Fibroblast of skin of right biceps (primary cell): Measurements from ENCODE around the gene TXNRD2.

Experiments
- DNase-seq: peaks from one replicate; pipeline ENCODE4 v3.0.0-alpha.2; 2013

TXNRD2 gene

DNA sequence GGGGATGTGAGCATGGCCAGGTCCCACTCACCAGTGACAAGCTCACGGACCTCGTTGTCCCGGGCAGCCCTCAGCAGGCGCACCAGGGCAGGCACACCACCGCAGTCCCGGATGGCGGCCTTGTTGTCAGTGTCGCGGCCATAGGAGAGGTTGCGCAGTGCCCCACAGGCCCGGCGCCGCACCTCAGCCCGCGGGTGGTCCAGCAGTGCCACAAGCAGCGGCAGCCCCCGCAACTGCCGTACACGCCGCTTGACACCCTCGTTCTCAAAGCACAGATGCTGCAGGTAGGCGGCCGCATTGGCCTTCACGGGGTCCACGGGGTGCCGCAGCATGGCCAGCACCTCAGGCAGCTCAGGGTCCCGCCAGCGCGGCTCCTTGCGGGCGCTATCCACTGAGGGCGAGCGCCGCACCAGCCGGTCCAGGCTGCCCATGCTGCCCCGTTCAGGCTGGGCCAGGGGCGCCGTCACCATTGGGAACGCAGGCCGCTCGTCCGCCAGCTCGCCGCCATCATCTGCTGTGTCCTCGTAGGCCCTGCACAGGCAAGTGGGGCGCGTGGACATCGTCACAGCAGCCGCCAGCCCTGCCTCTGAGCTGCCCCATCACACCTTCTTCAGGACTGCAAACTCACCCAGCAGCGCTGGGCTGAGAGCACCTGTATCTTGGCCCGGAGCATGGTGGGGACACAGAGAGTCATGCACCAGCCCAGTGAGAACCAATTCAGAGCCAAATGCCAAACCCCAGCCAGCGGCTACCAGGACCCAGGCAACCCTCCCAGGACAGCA, 38.3 kb upstream of the TXNRD2 start:
- DNase-seq: no peak

DNA sequence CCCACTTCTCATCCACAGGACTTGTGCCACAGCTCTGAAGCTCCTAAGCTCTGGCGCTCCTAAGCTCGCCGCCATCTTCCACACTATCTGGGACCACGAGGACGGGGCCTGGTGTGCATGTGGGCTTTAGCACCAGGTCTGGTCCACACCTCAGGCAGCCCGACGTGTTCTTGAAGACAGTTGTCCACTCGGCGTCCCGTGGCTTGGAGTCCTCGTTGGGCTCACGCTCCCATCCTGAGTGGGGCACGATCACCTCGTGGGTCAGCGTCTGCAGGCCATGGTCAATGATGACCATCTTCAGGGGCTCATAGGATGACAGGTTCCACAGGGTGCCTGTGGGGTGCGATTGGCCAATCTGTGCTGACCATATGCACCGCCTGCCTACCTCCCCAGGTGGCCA, 37.1 kb upstream of the TXNRD2 start:
- DNase-seq: no peak

DNA sequence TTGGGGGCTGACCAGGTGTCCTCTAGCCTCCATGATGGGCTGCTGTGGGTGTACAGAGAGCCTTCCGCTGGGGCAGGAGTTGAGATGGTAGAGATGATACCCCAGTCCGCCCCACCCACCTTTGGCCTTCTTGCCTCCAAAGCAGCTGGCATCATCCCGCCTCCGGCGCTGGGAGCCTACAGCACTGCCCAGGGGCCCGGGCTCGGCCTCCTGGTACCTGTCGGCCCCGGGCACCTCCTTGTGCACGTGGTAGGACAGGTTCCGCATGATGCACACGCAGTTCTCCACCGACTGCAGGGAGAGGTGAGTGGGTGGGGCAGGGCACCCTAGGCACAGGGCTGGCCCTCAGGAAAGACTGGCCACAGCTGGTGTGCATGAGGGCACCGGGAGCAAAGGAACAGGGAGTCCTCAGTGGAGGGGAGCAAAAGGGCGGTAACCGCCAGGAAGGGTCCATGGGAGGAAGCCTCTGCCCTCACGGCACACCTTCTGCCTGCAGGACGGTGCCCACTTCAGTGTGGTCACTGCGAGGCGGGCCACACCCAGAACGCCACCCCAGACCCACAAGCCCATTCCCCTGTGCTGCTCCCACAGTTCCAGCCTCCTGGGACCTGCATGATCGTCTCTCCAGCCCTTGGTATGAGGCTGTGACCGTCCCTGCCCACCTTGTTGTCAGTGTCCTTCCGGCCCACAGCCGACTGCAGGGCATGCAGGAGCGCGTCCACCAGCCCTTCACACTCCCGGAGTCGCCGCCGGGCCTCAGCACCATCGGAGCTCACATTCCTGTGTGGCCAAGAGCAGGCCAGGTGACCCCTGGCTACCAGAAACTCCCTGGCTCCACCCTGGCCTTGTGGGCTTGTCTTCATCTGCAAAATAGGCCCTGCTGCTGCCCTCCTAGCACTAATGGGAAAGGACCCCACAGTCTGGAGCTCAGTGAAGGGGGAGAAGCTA, 36.0 kb upstream of the TXNRD2 start:
- DNase-seq: no peak

DNA sequence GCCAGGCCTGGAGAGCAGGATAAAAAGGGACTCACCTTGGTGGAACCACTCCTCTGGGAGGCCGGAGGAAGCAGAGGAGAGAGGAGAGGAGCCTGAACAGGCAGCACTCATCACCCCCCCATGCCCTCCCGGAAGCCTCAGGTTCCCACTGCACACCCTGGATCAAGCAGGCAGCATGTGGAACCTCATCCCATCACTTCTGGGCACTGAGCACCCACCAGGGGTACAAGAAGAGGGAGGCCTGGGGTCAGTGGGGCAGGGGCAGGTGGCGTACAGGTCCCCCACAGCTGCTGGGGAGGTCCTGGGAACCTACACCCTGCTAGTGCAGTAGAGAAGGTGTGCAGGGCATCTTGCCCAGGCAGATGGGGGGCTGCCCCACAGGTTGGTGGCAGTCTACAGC, 35.1 kb upstream of the TXNRD2 start:
- DNase-seq: no peak

DNA sequence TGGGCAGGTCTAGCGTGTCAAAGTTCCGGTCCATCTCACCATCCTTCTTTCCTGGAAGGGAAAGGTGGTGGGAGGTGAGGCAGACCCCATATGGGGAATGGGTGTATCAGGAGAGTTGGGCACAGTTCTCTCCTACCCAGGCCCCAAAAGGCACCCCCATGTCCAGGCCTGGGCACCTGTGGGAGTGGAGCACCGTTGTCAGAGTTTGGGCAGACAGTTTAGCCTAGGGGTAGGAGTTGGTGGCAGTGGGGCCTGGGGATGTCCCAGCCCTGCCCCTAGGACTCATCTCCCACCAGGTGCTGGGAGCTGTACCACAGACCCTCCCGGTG, 34.1 kb upstream of the TXNRD2 start:
- DNase-seq: no peak

DNA sequence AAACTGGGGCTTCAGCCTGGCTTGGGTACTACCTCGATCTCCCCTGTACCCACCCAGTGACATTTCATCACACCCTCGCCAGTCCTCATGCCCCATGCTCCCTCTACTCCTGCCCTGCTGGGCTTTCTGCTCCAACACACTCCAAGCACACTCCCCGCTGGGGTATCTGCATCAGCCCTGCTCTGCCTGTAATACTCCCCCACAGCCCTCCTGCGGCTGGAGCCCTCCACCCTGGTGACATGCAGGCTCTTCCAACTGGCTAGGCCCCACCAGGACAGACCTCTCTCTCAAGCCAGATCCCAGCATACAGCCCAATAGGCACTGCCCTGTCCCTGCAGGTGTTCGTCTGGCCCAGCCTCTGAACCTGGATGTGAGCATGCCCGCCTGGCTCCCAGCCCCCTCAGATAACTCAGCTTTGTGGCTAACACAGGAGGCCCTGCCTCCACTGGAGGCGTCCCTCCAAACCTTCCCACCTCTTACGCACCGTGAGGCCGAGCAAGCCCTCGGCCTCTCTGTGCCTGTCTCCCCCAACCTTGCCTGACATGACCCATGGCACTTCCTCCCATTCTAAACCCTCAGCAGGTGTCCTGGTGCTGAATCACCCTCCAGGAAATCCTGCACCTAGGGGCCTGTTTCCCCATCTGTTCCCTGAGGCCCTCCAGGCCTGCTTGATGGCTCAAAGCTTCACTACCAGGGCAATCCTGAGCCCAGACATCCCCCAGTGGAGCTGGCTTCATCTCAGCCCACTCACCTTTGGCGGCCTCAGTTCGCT, 33.5 kb upstream of the TXNRD2 start:
- DNase-seq: no peak

DNA sequence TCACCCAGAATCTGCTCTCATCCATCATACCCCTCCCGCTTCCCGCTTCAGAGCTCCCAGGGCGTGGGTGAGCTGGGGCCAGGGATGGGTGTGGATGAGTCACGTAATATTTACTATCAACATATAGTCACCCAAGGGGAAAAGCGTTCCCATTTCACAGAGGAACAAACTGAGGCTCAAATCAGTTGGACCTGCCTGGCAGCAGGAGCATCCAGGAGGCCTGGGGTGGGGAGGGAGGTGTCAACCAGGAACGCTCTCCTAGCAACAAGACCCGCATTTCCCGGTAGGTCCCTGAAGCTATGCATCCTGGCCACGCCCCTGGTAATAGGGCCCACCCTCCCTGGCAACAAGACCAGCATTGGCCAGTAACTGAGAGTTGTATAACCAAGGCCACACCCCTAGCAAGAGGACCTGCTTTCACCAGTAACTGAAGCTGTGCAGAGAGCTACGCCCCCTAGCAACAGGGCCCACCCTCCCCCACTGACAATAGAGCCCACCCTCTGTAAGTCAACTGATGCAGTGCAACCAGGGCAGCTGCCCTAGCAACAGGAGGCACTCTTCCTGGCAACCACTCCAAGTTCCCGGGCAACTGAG, 32.7 kb upstream of the TXNRD2 start:
- peak; percentile 57 for DNase-seq

DNA sequence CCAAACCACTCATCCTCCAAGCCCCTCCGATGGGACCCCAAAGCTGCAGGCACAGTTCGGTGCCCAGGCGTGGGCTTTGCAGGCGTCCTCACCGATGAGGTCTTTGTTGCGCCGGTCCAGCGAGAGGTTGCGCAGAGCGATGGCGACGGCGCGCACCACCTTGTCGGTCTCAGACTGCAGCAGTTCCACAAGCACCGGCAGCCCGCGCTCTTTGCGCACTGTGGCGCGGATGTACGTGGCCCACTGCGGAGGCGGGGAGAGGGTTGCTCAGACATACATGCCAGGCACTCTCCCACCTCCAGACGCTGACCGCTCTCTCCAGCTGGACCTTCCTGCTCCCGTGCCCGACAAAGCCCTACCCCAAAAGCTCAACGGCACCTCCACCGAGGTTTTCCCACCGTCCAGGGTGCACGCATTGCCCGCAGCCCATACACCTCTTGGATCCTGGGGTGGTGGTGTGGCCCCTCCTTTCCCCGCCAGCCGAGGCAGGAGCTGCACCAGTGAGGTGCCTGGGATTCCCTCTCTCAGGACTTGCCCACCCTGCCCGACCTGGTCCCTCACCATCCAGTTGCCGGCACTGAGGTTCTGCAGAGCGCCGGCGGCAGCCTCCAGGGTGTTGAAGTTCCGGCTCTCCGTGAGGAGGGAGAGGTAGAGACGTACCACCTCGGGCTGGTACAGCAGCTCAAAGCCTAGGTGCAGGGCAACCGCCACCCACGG, 32.1 kb upstream of the TXNRD2 start:
- DNase-seq: no peak

DNA sequence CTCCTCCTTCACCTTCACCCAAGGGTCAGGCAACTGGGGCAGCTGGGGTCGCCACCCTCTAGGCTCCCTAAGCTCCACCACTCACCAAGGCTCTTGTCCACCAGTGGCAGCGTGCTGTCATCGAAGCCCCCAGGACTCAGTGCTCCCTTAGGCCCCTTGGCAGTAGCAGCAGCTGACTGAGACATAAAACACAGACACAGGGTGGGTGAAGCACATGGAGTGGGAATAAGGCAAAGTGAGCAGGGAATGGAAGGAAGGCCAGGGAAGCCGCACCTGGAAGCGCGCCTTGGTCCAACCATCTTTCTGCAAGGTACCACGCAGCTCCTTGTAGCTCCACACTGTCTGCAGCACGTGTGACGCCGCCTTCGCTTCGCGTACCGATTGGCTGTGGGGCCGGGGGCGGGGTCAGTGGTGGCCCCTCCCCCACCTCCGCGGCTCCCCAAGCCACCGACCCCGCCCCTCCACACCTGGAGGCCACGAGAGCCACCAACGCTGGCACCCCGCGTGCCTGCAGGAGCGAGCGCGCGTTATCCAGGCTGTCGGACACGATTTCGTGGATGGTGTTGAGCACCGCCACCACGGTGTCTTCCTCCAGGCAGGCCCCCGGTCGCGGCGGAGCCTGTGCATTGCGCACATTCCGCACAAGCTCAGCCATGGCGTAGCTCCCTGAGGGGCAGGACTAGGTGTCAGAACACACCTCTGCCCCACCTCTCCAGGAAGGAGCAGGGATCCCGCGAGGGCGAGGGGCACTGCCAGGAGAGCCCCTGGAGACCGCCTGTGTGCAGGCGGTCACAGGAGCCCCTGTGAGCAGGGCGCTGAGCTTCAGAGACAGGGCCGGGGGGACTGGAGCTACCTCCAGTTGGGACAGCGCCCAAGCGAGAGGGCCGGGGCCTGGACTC, 31.3 kb upstream of the TXNRD2 start:
- no peak for DNase-seq

DNA sequence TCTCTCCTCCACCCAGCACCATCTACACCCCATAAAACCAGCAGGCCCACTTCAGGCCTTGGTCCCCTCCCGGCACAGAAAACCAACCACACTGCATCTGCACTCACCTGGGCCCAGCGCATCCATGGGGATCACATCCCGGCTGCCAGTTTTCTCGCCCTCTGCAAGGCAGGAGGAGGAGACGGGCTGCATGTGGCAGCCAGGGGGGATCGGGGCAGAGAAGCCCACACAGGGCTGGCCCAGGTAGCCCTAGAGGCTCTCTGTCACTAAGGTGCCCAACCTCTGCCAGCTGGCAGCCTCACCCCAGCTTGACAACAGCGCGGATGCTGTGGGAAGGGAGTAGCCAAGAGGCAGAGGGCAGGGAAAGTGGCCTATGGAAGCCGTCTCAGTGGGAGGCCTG, 30.6 kb upstream of the TXNRD2 start:
- DNase-seq: no peak

DNA sequence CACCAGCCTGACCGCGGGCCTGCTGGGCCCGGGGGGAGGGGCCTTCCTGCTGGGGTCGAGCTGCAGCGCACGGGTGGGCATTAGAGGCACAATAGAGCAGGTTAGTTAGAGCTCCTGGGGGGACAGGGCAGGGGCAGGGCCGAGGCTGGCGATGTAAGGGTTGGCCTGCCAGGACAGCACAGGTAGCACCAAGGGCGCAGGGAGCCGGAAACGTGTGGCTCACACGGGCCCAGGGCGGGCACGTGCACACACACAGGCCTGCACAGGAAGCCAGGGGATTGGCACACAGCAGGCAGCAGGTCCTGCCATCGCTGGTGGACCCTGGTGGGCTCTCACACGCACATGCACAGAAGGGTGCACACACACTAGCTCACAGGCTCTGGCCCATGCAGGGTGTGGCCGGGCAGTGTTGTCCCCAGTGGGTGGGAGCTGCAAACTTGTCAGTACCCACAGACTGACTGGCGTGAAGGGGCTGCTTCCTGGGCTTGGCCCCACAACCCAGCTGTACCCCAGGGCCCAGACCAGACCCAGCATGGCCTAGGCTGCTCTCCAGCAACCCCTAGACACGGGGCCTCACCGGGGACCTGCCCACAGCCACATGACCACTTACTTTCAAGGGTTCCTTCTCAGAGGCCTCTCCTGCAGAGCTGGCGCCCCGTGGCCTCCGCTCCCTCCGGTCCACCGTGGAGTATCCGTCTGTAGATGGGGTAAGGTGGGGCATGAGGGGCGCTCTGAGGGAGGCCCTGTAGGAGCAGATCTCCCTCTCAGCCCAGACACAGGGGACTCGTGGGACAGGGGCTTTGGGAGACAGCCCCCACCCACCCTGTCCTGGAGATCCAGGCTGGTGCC, 29.9 kb upstream of the TXNRD2 start:
- DNase-seq: no peak

DNA sequence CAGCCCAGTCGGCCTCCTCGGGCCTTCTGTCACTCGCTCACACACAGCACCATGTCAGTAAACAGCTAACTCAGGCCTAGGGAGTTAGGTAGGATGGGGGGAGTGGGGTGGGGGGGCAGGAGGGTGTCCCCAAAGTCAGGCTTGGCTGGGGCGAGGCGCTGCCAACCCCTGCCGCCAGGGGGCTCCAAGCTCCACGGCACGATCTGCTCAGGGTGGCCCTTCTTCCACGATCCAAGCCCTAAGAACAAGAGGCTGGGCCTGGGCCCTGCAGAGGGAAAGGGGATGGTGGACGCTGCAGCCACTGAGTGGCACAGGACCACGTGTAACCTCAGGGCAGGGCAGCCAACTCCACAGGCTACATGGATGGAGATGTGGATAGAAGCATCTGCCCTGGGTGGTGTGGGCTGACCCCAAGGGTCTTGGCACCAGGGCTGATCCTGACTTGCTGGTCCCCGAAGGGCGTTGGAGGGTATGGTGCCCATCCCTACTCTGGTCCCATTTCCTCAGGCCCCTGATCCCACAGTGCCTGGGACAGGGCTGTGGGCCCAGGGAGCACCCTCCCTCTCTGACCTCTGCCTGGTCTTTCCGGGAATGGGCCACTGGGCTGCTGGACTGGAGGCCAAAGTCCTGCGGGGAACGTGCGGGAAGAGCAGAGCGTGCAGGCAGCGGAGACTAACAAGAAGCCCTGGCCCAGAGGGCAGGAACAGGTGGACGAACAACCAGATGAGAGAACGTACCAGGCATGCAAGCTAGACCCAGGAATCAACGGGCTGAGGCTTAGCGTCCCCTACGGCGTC, 29.1 kb upstream of the TXNRD2 start:
- peak; percentile 45 for DNase-seq

DNA sequence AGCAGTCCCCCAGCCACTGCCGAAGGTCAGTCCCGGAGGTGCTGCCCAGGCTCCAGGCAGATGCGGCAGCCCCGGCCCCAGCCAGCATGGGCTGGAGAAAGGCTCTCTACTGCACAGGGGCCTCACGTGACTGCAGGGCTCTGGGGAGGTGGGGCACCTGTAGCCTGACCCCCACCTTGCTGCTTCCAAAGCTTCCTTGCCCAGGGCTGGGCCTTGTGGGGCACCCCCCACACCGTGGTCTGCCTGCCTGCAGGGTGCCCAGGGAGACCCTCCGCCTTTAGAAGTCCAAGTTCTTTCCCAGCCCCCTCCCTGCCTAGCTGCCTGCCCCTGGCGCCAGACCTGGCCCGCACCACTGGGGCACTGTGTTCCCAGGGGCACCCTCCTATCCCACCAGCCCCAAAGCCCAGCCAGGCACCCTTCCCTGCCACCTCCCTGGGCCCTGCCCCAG, 28.4 kb upstream of the TXNRD2 start:
- DNase-seq: no peak

DNA sequence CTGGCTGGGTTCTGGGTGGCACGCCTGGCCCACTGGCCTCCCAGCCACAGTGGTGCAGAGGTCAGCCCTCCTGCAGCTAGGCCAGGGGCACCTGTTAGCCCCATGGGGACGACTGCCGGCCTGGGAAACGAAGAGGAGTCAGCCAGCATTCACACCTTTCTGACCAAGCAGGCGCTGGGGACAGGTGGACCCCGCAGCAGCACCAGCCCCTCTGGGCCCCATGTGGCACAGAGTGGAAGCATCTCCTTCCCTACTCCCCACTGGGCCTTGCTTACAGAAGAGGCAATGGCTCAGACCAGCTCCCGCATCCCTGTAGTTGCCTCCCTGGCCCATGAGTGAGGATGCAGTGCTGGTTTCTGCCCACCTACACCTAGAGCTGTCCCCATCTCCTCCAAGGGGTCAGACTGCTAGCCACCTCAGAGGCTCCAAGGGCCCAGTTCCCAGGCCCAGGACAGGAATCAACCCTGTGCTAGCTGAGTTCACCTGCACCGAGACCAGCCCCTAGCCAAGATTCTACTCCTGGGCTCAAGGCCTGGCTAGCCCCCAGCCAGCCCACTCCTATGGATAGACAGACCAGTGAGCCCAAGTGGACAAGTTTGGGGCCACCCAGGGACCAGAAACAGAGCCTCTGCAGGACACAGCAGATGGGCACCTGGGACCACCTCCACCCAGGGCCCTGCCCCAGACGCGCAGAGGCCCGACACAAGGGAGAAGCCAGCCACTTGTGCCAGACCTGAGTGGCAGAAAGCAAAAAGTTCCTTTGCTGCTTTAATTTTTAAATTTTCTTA, 27.7 kb upstream of the TXNRD2 start:
- no peak for DNase-seq

DNA sequence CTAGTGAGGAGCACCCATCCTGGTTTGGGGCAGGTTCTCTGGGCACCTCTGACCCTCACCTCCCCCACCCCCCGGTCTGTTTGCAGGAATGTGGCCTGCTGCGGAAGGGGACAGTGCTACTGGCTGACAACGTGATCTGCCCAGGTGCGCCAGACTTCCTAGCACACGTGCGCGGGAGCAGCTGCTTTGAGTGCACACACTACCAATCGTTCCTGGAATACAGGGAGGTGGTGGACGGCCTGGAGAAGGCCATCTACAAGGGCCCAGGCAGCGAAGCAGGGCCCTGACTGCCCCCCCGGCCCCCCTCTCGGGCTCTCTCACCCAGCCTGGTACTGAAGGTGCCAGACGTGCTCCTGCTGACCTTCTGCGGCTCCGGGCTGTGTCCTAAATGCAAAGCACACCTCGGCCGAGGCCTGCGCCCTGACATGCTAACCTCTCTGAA, 26.9 kb upstream of the TXNRD2 start:
- no peak for DNase-seq

DNA sequence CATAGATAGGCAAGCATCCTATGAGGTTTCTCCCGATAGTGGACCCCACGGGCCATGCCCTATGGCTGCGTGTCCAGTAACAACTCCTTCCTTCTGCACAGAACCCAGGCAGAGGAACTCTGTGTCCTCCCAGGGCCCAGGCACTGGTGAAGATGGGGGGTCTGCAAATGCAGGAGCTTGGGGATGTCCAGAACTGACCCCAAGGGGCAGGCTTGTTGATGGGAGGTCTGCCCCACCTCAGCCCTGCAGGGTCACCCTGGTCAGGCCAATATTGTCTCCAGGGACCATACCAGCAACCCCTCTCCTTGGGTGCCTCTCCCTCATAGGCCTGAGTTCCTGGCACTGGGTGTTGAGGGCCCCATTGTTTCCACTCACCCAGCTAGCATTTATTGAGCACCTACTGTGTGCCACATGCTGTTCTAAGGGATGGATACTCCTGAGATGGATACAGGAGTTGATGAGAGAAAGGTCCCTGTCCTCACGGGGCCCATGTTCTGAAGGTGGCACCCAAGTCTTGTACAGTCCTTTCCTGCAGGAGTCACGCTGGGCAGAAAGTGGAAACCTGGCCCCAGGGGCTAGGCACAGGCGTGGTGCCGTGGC, 26.3 kb upstream of the TXNRD2 start:
- no peak for DNase-seq

DNA sequence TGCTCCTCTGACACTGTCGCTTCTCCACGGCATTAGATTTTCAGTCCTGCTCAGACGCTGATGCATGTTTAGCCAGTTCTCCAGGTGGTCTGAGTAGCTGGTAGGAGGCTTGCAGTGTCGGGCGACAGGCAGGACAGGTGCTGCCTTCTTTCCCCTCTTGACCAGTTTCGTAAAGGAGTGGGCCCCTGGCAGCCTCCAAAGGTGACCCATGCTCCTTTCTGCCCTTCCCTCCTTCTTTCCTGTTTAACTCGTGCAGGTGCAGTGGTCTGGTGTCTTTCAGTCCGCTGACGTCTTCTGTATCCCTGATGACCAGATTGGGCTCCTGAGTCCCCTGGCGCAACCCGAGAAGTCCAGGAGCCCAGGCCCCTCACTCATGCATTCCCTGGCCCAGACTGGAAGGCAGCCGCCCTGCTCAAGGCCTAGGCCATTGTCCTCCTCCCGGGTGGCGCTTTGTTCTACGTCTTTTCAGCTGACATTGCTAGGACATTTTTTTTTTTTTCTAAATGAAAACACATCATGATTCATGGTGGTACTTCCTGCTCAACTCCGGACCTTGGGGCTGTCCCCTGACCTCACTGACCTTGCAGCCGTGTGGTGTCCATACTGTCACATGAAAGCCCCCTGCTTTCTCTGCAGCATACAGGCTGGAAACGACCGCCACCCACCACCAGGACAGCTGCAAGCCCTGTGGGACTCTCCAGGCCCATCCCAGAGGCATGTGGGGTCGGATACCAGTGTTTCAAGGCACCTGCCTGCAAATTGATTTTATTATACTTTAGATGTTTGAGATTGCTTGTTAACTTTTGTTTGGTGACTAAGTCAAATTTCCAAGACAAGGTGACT, 25.5 kb upstream of the TXNRD2 start:
- no peak for DNase-seq
